ACC112 (cell line): ENCODE data around the gene CCDC97.
A peak's percentile ranks its signal among the peaks of the same experiment; 100 is the strongest.
"Not testable (repeated sequence)": the region's sequence is repeated elsewhere in the genome, so short reads cannot be mapped to it uniquely, and the experiment has no call there.

ENCODE experiments used
- H2AFZ ChIP-seq: fragments of 200-600 bp; sonication (generic); one replicate; pipeline ENCODE4 v1.6.0; 2017; ENCODE audit warnings: antibody characterized with exemption, low read length; ENCODE audit not compliant: unreplicated experiment
- H3K27ac ChIP-seq: fragments of 200-600 bp; sonication (generic); 2 replicates; pipeline ENCODE4 v1.5.1; 2014; ENCODE audit warnings: low read depth, mild to moderate bottlenecking, antibody characterized with exemption, low read length, moderate library complexity
- H3K27me3 ChIP-seq: fragments of 200-600 bp; sonication (generic); 2 replicates; pipeline ENCODE4 v1.6.1; 2014; ENCODE audit warnings: mild to moderate bottlenecking, antibody characterized with exemption, low read length, moderate library complexity, mixed read lengths; ENCODE audit not compliant: insufficient read depth
- H3K36me3 ChIP-seq: fragments of 200-600 bp; sonication (generic); 2 replicates; pipeline ENCODE4 v1.6.1; 2016; ENCODE audit warnings: mild to moderate bottlenecking, antibody characterized with exemption, low read length, moderate library complexity, mixed read lengths; ENCODE audit not compliant: insufficient read depth
- H3K4me1 ChIP-seq: fragments of 200-600 bp; sonication (generic); one replicate; pipeline ENCODE4 v1.6.1; 2016; ENCODE audit warnings: low read length, mixed read lengths; ENCODE audit not compliant: insufficient read depth, unreplicated experiment, control insufficient read depth
- H3K4me3 ChIP-seq: fragments of 200-600 bp; sonication (generic); 2 replicates; pipeline ENCODE4 v1.5.1; 2014; ENCODE audit warnings: mild to moderate bottlenecking, low read depth, low read length
- H3K79me2 ChIP-seq: fragments of 200-600 bp; sonication (generic); one replicate; pipeline ENCODE4 v1.6.0; 2016; ENCODE audit warnings: low read length; ENCODE audit not compliant: control insufficient read depth, unreplicated experiment, insufficient read depth

Gene CCDC97

GRCh38 chr19:41339936-41340335 lies 30.0 kb downstream of the CCDC97 start:
- no peaks in the 10 kb centered on the region for H3K79me2 ChIP-seq
- H2AFZ ChIP-seq: no peak overlapping the region
- H3K4me3 ChIP-seq: no peak overlapping the region
- peaks cover 5% of the 10 kb centered on the region; the same call in 1 of the 2 replicates for H3K36me3 ChIP-seq
- H3K27me3 ChIP-seq: no peaks in the 10 kb centered on the region
- no peak overlapping the region for H3K27ac ChIP-seq
- peaks cover 3% of the 10 kb centered on the region for H3K4me1 ChIP-seq

GRCh38 chr19:41341669-41342490 lies 31.9 kb downstream of the CCDC97 start:
- Histone ChIP-seq H2AFZ (no peak overlapping the region), H3K36me3 (peaks cover 5% of the 10 kb centered on the region; the same call in 1 of the 2 replicates), H3K79me2 (no peaks in the 10 kb centered on the region), H3K4me3 (no peak overlapping the region), H3K27me3 (no peaks in the 10 kb centered on the region), H3K4me1 (peaks cover 3% of the 10 kb centered on the region), H3K27ac (no peak overlapping the region)

- peaks cover 3% of the 10 kb centered on the region for H3K4me1 ChIP-seq
- H2AFZ ChIP-seq: no peak overlapping the region
- H3K27me3 ChIP-seq: no peaks in the 10 kb centered on the region
- H3K36me3 ChIP-seq: peaks cover 9% of the 10 kb centered on the region; the same call in 1 of the 2 replicates
- H3K79me2 ChIP-seq: peaks cover 4% of the 10 kb centered on the region
- no peak overlapping the region for H3K4me3 ChIP-seq
- H3K27ac ChIP-seq: no peak overlapping the region
Measured at GRCh38 chr19:41344162-41344561, 34.2 kb downstream of the CCDC97 start.

GRCh38 chr19:41346916-41347315 lies 36.9 kb downstream of the CCDC97 start:
- H3K79me2 ChIP-seq: peaks cover 22% of the 10 kb centered on the region

GRCh38 chr19:41350735-41351338 lies 40.9 kb downstream of the CCDC97 start:
- Histone ChIP-seq H3K79me2 (peaks cover 37% of the 10 kb centered on the region), H3K4me3 (peak overlapping the region; percentile 98), H2AFZ (no peak overlapping the region), H3K36me3 (peaks cover 4% of the 10 kb centered on the region; the same call in 1 of the 2 replicates), H3K4me1 (no peaks in the 10 kb centered on the region), H3K27ac (peak overlapping the region; percentile 55; the same call in 1 of the 2 replicates), H3K27me3 (no peaks in the 10 kb centered on the region)

More at GRCh38 chr19:41346916-41347315, 36.9 kb downstream of the CCDC97 start:
- not testable (repeated sequence) for H2AFZ ChIP-seq, H3K4me3 ChIP-seq, H3K27ac ChIP-seq, H3K36me3 ChIP-seq, H3K27me3 ChIP-seq, H3K4me1 ChIP-seq

- Histone ChIP-seq H3K4me3 (peak overlapping the region; percentile 98), H3K27me3 (no peaks in the 10 kb centered on the region), H3K79me2 (peaks cover 37% of the 10 kb centered on the region), H3K36me3 (peaks cover 4% of the 10 kb centered on the region; the same call in 1 of the 2 replicates), H3K27ac (peak overlapping the region; percentile 55), H3K4me1 (no peaks in the 10 kb centered on the region), H2AFZ (no peak overlapping the region)
Measured at GRCh38 chr19:41351339-41352245, 41.6 kb downstream of the CCDC97 start.

- no peak overlapping the region for H2AFZ ChIP-seq
Measured at GRCh38 chr19:41352279-41352608, 42.3 kb downstream of the CCDC97 start.

GRCh38 chr19:41352609-41353465 lies 42.9 kb downstream of the CCDC97 start:
- Histone ChIP-seq H2AFZ (no peak overlapping the region), H3K27me3 (no peaks in the 10 kb centered on the region), H3K79me2 (peaks cover 37% of the 10 kb centered on the region), H3K27ac (peak overlapping the region; percentile 16; the same call in 1 of the 2 replicates), H3K36me3 (peaks cover 4% of the 10 kb centered on the region; the same call in 1 of the 2 replicates), H3K4me1 (no peaks in the 10 kb centered on the region), H3K4me3 (peak overlapping the region; percentile 98)

More at GRCh38 chr19:41352279-41352608, 42.3 kb downstream of the CCDC97 start:
- H3K27me3 ChIP-seq: no peaks in the 10 kb centered on the region
- no peaks in the 10 kb centered on the region for H3K4me1 ChIP-seq
- H3K79me2 ChIP-seq: peaks cover 37% of the 10 kb centered on the region
- peak overlapping the region; percentile 98 for H3K4me3 ChIP-seq
- H3K36me3 ChIP-seq: peaks cover 4% of the 10 kb centered on the region; the same call in 1 of the 2 replicates
- peak overlapping the region; percentile 55; the same call in 1 of the 2 replicates for H3K27ac ChIP-seq

- Histone ChIP-seq H3K36me3 (no peaks in the 10 kb centered on the region), H3K27me3 (no peaks in the 10 kb centered on the region), H3K79me2 (peaks cover 37% of the 10 kb centered on the region), H2AFZ (no peak within 1 kb of the TSS), H3K4me1 (no peaks in the 10 kb centered on the region), H3K4me3 (peak within 1 kb of the TSS; percentile 98), H3K27ac (peak within 1 kb of the TSS; percentile 16; the same call in 1 of the 2 replicates)
Measured at GRCh38 chr19:41353466-41354342, 43.7 kb downstream of the CCDC97 start, which contains the start of gene TGFB1. Gene TGFB1 (minus strand): TSS chr19:41353922. CDS start chr19:41353044, 878 bp downstream.
